Measurements from ENCODE around the gene ASGR1. TPM values are rescaled to one million over a fixed set of nuclear protein-coding genes. Genes with fewer than 3 reads are reported as not detected.

The ASGR1 gene
- total and polyA plus RNA-seq, 2 of the 4 experiments (the other 2 are of a cell fraction), result 1.3 to 3.8 TPM

GRCh38 chr17:7214300-7215135 is 35.3 kb upstream of the ASGR1 start:
- CTCF ChIA-PET, result interaction anchor here (0.8 to 1.1 kb wide), 2 partner anchors 169 to 304 kb away, joined by 3 to 6 read pairs; no protein-coding TSS in a partner anchor
- no peak overlapping the region for H2BK20ac ChIP-seq (ENCODE audit: low read depth, low read length)
- H3K4ac ChIP-seq (ENCODE audit: low read depth, low read length), result peak overlapping the region; percentile 40
- no peak overlapping the region; a peak in 1 of 4 replicates for H4K8ac ChIP-seq (ENCODE audit: low read depth in 2 of 2, low read length in 2 of 2)
- TF ChIP-seq MAFK (IDR thresholded peaks at IDR 0.05; ENCODE audit: low read depth, low read length) (no peak), SMC3 (IDR thresholded peaks at IDR 0.05; ENCODE audit: low read depth, low read length) (peak; percentile 26; the same call in 1 of the 2 replicates), USF2 (IDR thresholded peaks at IDR 0.05; ENCODE audit: low read depth, low read length) (peak; percentile 30; the same call in 1 of the 2 replicates), MAZ (IDR thresholded peaks at IDR 0.05; ENCODE audit: borderline replicate concordance, low read depth, low read length) (peak; percentile 55; the same call in 1 of the 2 replicates), CHD1 (IDR thresholded peaks at IDR 0.05; ENCODE audit: low read depth, low read length) (0 out of 2 replicates have a peak, but pooled peaks have one; percentile 71), RAD21 (IDR thresholded peaks at IDR 0.05; ENCODE audit: low read length) (peak; percentile 52), BHLHE40 (IDR thresholded peaks at IDR 0.05; ENCODE audit: low read depth, low read length) (no peak), CTCF (conservative IDR thresholded peaks at IDR 0.05; ENCODE audit: low read depth, low read length) (peak; percentile 62), POLR2A (IDR thresholded peaks at IDR 0.05; ENCODE audit: low read depth, low read length) (no peak; the same call in 1 of the 2 replicates), RFX5 (IDR thresholded peaks at IDR 0.05; ENCODE audit: low read depth, low read length) (peak; percentile 84), CEBPB (IDR thresholded peaks at IDR 0.05; ENCODE audit: low read depth, low read length) (0 out of 2 replicates have a peak, but pooled peaks have one; percentile 9)
- 0% methylated on average over 10 of the region's 45 CpGs; no CpG with 5 or more reads in 1 of the 2 experiments for WGBS, 2 experiments (ENCODE audit: extremely low coverage in 2 of 2, insufficient read length in 1 of 2)
- no peak overlapping the region for H3K56ac ChIP-seq (ENCODE audit: extremely low read depth, insufficient read depth, low read length)
- H3K9ac ChIP-seq (ENCODE audit: low read depth, low read length), result peak overlapping the region; percentile 1; the same call in 1 of the 2 replicates
- H3K36me3 ChIP-seq (ENCODE audit: control insufficient read depth, insufficient read depth, low read length), result no peaks in the 10 kb centered on the region
- H4K20me1 ChIP-seq (ENCODE audit: insufficient read depth, low read length), result peaks cover 62% of the 10 kb centered on the region
- peak; percentile 95 for DNase-seq
- no peaks in the 10 kb centered on the region for H3K27me3 ChIP-seq (ENCODE audit: control insufficient read depth, insufficient read depth, low read length)
- no peak overlapping the region for H3K18ac ChIP-seq (ENCODE audit: low read depth, low read length)
- no peak overlapping the region for H3K14ac ChIP-seq (replicated peaks; ENCODE audit: low read depth, low read length)
- H2AFZ ChIP-seq (replicated peaks; ENCODE audit: low read length, poor library complexity), result peak overlapping the region; percentile 73
- H3K4me3 ChIP-seq (ENCODE audit: insufficient read depth, low read depth, low read length), result peak overlapping the region; percentile 40
- no peak overlapping the region for H2BK15ac ChIP-seq (ENCODE audit: low read depth, low read length)
- H2BK120ac ChIP-seq (ENCODE audit: low read depth, low read length), result no peak overlapping the region; the same call in 1 of the 2 replicates
- no TSS peak for BruUV-seq (replicated peaks)
- H3K23ac ChIP-seq (ENCODE audit: low read depth, low read length), result peak overlapping the region; percentile 8; the same call in 1 of the 2 replicates
- no peak overlapping the region for H2BK5ac ChIP-seq (ENCODE audit: low read depth, low read length, poor library complexity, severe bottlenecking)
- dilution Hi-C loops (cut with HindIII; ENCODE audit: low sequenced_read_pairs, unreplicated experiment), result no loop called here
- ATAC-seq (ENCODE audit: low read depth), result peak; percentile 82
- H3K4me2 ChIP-seq (ENCODE audit: low read depth, low read length), result peak overlapping the region; percentile 88
- H3K27ac ChIP-seq (ENCODE audit: insufficient read depth, low read length), result peak overlapping the region; percentile 6; the same call in 1 of the 2 replicates
- intact Hi-C loops (cut with micrococcal nuclease), result no loop called here
- no peak overlapping the region for H4K91ac ChIP-seq (ENCODE audit: insufficient read depth, low read depth, low read length)
- H3K9me1 ChIP-seq (ENCODE audit: insufficient read depth, low read length), result peaks cover 20% of the 10 kb centered on the region
- H3K79me1 ChIP-seq (ENCODE audit: low read depth in 1 of 2, low read length in 2 of 2), result peaks cover 4 to 79% of the 10 kb centered on the region in 2 experiments; a peak in 3 of 4 replicates
- in situ Hi-C loops (cut with MboI; ENCODE audit: low sequenced_read_pairs), result no loop called here
- peak overlapping the region; percentile 92 for H2AK9ac ChIP-seq (replicated peaks; ENCODE audit: low read depth, low read length, poor library complexity)
- POLR2A ChIA-PET (ENCODE audit: unreplicated experiment), result interaction anchor here (1.1 kb wide), 1 partner anchor 10 kb away, joined by 3 read pairs; no protein-coding TSS in a partner anchor
- H2AK5ac ChIP-seq (ENCODE audit: low read depth, low read length), result peak overlapping the region; percentile 69; the same call in 1 of the 2 replicates
- no peaks in the 10 kb centered on the region for H3K9me3 ChIP-seq (ENCODE audit: control insufficient read depth, insufficient read depth, low read length)
- peaks cover 20% of the 10 kb centered on the region for H3K4me1 ChIP-seq (ENCODE audit: control insufficient read depth, insufficient read depth, low read length)
- H4K5ac ChIP-seq (ENCODE audit: low read depth, low read length), result no peak overlapping the region
